GM23338 (cell line): Measurements from ENCODE around the gene CCDC188. TPM values are rescaled to one million over a fixed set of nuclear protein-coding genes. Genes with fewer than 3 reads are reported as not detected.

Experiments used
- ATAC-seq: fragments of 200-7000 bp; cut with Tn5 transposase; 3 replicates; pipeline ENCODE4 v1.9.1; 2020
- DNase-seq: peaks from one replicate; pipeline ENCODE4 v3.0.0-alpha.2; 2015; ENCODE audit warnings: low spot score
- H2AFZ ChIP-seq: fragments of 200-600 bp; sonication (generic); 2 replicates; pipeline ENCODE4 v1.8.0; 2016; ENCODE audit warnings: antibody characterized with exemption, mild to moderate bottlenecking, moderate library complexity
- H3F3A ChIP-seq: fragments of 200-600 bp; sonication (generic); replicated peaks from 2 replicates; pipeline ENCODE4 v1.8.0; 2017; ENCODE audit warnings: antibody characterized with exemption, mixed run types, low read depth
- H3K27ac ChIP-seq: fragments of 200-600 bp; sonication (generic); 2 replicates; pipeline ENCODE4 v1.6.1; 2016; ENCODE audit warnings: low read depth
- H3K27me3 ChIP-seq: fragments of 200-600 bp; sonication (generic); 2 replicates; pipeline ENCODE4 v1.8.0; 2016; ENCODE audit warnings: mild to moderate bottlenecking, mixed run types, moderate library complexity; ENCODE audit not compliant: insufficient read depth
- H3K36me3 ChIP-seq: fragments of 200-600 bp; sonication (generic); 2 replicates; pipeline ENCODE4 v1.8.0; 2016; ENCODE audit warnings: mild to moderate bottlenecking; ENCODE audit not compliant: insufficient read depth
- H3K4me1 ChIP-seq: fragments of 200-600 bp; sonication (generic); 2 replicates; pipeline ENCODE4 v1.8.0; 2016; ENCODE audit warnings: mild to moderate bottlenecking, moderate library complexity; ENCODE audit not compliant: insufficient read depth
- H3K4me2 ChIP-seq: fragments of 200-600 bp; sonication (generic); 2 replicates; pipeline ENCODE4 v1.7.1; 2017; ENCODE audit warnings: mixed run types
- H3K4me3 ChIP-seq: fragments of 200-600 bp; sonication (generic); 2 replicates; pipeline ENCODE4 v1.6.1; 2016; ENCODE audit warnings: mixed run types
- H3K79me2 ChIP-seq: fragments of 200-600 bp; sonication (generic); replicated peaks from 2 replicates; pipeline ENCODE4 v1.8.0; 2017; ENCODE audit warnings: mild to moderate bottlenecking; ENCODE audit not compliant: insufficient read depth
- H3K9me2 ChIP-seq: fragments of 200-600 bp; sonication (generic); 2 replicates; pipeline ENCODE4 v1.8.0; 2017; ENCODE audit not compliant: insufficient read depth
- H4K20me1 ChIP-seq: fragments of 200-600 bp; sonication (generic); replicated peaks from 2 replicates; pipeline ENCODE4 v1.8.0; 2017; ENCODE audit warnings: mild to moderate bottlenecking; ENCODE audit not compliant: insufficient read depth
- H3K27ac Mint-ChIP-seq: 2 replicates; pipeline ENCODE4 v1.8.0; 2020; ENCODE audit warnings: inconsistent platforms, mild to moderate bottlenecking, moderate library complexity, mixed read lengths
- H3K27me3 Mint-ChIP-seq: 3 replicates; pipeline ENCODE4 v1.8.0; 2022; ENCODE audit warnings: low read depth, mild to moderate bottlenecking, moderate library complexity, mixed read lengths, inconsistent platforms; ENCODE audit not compliant: insufficient read depth, poor library complexity
- H3K36me3 Mint-ChIP-seq: 3 replicates; pipeline ENCODE4 v1.8.0; 2021; ENCODE audit warnings: low read depth, mild to moderate bottlenecking, inconsistent platforms, moderate library complexity, mixed read lengths
- H3K4me1 Mint-ChIP-seq: 3 replicates; pipeline ENCODE4 v1.8.0; 2020; ENCODE audit warnings: mild to moderate bottlenecking, inconsistent platforms, mixed read lengths
- H3K4me3 Mint-ChIP-seq: 3 replicates; pipeline ENCODE4 v1.8.0; 2021; ENCODE audit warnings: moderate library complexity, mild to moderate bottlenecking, inconsistent platforms, mixed read lengths
- H3K9me3 Mint-ChIP-seq: 3 replicates; pipeline ENCODE4 v1.8.0; 2020; ENCODE audit warnings: moderate library complexity, mild to moderate bottlenecking, inconsistent platforms, mixed read lengths
- ETS1 ChIP-seq: IDR thresholded peaks from 2 replicates; pipeline ENCODE4 v1.6.1; 2016; ENCODE audit warnings: antibody characterized with exemption
- ZNF114 ChIP-seq: fragments of 250-450 bp; sonication (Bioruptor Pico); IDR thresholded peaks from 2 replicates; pipeline ENCODE4 v1.5.0; 2020; ENCODE audit warnings: mild to moderate bottlenecking, moderate library complexity
- polyA plus RNA-seq: library from polyadenylated mRNA; unstranded; fragments of >200 nt; fragmentation: Nextera tagmentation; extraction: Ambion mirVana; gene quantifications from 2 replicates; pipeline ENCODE4 v1.2.1, GENCODE V29; 2016
- total RNA-seq: library from RNA; depleted of rRNA; stranded (reverse); fragments of >200 nt; shearing (Covaris generic); gene quantifications from 2 replicates; pipeline ENCODE4 v1.2.3, GENCODE V29; 2014
- TF ChIP-seq, protein P1 (sequence below): fragments of 250-450 bp; sonication (Bioruptor Pico); IDR thresholded peaks from 2 replicates; pipeline ENCODE4 v1.5.0; 2020; ENCODE audit warnings: mild to moderate bottlenecking, moderate library complexity

CCDC188 gene
- total and polyA plus RNA-seq, 2 experiments from 2014 or later = not detected

DNA sequence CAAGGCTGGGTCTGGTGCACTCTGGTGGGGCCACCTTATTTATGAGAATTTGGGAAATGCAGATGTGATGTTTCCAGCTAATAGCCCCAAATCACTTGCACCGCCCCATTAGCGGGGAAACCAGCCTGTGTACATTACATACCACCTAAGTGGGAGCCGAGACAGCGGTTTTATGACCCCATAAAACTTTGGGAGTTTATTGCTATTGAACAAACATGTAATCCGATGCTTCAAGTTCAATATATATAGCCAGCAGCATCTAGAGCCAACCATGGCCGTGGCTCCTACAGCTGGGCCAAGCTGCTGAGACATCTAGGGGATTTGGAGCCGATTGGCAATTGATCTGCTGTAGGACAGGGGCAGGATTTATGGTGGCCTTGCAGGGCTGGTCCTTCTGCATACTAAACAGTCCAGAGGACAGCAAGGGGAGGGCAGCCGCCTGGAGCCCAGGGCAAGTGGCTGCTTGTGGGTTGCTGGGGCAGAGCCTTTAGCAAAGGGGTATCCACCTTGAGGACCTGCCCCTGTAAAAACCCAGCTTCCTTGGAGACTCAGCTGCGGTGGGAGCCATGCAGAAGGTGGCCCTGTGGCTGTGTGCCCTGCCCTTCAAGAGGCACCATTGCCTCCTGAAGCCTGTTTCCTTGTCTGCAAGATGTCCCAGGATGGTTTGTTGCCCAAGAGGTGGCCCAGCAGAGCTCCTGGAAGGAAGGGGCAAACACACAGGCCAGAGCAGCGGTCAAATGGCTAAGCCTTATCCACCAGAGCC, 47.9 kb upstream of the CCDC188 start (continued):
- TF ChIP-seq, protein P1, sequence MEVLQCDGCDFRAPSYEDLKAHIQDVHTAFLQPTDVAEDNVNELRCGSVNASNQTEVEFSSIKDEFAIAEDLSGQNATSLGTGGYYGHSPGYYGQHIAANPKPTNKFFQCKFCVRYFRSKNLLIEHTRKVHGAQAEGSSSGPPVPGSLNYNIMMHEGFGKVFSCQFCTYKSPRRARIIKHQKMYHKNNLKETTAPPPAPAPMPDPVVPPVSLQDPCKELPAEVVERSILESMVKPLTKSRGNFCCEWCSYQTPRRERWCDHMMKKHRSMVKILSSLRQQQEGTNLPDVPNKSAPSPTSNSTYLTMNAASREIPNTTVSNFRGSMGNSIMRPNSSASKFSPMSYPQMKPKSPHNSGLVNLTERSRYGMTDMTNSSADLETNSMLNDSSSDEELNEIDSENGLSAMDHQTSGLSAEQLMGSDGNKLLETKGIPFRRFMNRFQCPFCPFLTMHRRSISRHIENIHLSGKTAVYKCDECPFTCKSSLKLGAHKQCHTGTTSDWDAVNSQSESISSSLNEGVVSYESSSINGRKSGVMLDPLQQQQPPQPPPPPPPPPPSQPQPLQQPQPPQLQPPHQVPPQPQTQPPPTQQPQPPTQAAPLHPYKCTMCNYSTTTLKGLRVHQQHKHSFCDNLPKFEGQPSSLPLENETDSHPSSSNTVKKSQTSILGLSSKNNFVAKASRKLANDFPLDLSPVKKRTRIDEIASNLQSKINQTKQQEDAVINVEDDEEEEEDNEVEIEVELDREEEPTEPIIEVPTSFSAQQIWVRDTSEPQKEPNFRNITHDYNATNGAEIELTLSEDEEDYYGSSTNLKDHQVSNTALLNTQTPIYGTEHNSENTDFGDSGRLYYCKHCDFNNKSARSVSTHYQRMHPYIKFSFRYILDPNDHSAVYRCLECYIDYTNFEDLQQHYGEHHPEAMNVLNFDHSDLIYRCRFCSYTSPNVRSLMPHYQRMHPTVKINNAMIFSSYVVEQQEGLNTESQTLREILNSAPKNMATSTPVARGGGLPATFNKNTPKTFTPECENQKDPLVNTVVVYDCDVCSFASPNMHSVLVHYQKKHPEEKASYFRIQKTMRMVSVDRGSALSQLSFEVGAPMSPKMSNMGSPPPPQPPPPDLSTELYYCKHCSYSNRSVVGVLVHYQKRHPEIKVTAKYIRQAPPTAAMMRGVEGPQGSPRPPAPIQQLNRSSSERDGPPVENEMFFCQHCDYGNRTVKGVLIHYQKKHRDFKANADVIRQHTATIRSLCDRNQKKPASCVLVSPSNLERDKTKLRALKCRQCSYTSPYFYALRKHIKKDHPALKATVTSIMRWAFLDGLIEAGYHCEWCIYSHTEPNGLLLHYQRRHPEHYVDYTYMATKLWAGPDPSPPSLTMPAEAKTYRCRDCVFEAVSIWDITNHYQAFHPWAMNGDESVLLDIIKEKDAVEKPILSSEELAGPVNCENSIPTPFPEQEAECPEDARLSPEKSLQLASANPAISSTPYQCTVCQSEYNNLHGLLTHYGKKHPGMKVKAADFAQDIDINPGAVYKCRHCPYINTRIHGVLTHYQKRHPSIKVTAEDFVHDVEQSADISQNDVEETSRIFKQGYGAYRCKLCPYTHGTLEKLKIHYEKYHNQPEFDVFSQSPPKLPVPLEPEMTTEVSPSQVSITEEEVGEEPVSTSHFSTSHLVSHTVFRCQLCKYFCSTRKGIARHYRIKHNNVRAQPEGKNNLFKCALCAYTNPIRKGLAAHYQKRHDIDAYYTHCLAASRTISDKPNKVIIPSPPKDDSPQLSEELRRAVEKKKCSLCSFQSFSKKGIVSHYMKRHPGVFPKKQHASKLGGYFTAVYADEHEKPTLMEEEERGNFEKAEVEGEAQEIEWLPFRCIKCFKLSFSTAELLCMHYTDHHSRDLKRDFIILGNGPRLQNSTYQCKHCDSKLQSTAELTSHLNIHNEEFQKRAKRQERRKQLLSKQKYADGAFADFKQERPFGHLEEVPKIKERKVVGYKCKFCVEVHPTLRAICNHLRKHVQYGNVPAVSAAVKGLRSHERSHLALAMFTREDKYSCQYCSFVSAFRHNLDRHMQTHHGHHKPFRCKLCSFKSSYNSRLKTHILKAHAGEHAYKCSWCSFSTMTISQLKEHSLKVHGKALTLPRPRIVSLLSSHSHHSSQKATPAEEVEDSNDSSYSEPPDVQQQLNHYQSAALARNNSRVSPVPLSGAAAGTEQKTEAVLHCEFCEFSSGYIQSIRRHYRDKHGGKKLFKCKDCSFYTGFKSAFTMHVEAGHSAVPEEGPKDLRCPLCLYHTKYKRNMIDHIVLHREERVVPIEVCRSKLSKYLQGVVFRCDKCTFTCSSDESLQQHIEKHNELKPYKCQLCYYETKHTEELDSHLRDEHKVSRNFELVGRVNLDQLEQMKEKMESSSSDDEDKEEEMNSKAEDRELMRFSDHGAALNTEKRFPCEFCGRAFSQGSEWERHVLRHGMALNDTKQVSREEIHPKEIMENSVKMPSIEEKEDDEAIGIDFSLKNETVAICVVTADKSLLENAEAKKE = no peak

DNA sequence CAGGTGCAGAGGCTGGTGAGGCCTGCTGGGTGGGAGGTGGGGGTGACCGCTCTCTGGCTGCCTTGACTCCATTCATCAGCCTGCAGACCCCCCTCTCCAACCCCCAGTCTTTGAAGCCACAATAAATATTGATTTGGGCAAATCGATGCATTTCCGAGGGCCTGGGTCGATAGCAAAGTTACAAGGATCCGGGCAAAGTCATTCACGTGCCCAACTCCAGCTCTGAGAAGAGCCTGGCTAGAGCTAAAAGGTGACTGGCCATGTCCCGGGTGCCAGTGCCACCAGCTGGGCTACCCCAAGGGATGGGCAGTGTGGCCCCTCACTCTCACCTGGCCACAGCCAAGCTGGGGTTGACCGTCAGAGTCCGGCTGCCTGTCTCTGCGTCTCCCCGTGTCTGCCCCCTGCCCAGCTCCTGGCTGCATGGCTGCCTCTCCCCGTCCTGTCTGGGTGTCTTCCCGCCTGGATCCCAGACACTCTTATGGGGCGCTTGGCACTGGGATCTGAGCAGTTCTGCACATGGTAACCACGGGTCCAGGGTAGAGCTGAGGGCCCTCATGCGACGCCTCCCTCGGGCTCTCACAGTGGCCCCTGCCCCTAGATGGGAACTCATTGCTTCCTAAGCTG, 46.7 kb upstream of the CCDC188 start:
- Histone ChIP-seq H3K4me1 (no peaks in the 10 kb centered on the region), H3F3A (no peaks in the 10 kb centered on the region), H3K4me2 (no peak overlapping the region), H3K79me2 (no peaks in the 10 kb centered on the region), H4K20me1 (no peaks in the 10 kb centered on the region), H3K4me3 (no peak overlapping the region), H3K9me2 (no peaks in the 10 kb centered on the region), H3K27me3 (no peaks in the 10 kb centered on the region), H3K27ac (no peak overlapping the region), H2AFZ (no peak overlapping the region), H3K36me3 (no peaks in the 10 kb centered on the region)
- TF ChIP-seq ZNF114 (CRISPR knock-in tag) (no peak), ETS1 (no peak)
- Mint-ChIP-seq H3K36me3 (no peaks in the 10 kb centered on the region), H3K4me3 (no peak overlapping the region), H3K27me3 (peaks cover 6% of the 10 kb centered on the region), H3K9me3 (no peaks in the 10 kb centered on the region), H3K4me1 (no peaks in the 10 kb centered on the region; the same call in 2 of the 3 replicates), H3K27ac (peak overlapping the region; percentile 32; the same call in 1 of the 2 replicates)
- ATAC-seq (no peak), DNase-seq (no peak)
